AG09309 (cell line): Measurements from ENCODE around the gene MYO1D.
A peak's percentile ranks its signal among the peaks of the same experiment; 100 is the strongest.

Source experiments
- DNase-seq: peaks from one replicate; pipeline ENCODE4 v3.0.0-alpha.2; 2010; ENCODE audit warnings: low read depth
- H3K4me3 ChIP-seq: 2 replicates; pipeline ENCODE4 v1.5.1; 2011; ENCODE audit warnings: mild to moderate bottlenecking, low read depth, low read length, moderate library complexity; ENCODE audit not compliant: control insufficient read depth
- CTCF ChIP-seq: IDR thresholded peaks from 2 replicates; pipeline ENCODE4 v1.5.1; 2011; ENCODE audit warnings: mild to moderate bottlenecking, low read depth, low read length, inconsistent platforms; ENCODE audit not compliant: insufficient read depth, control insufficient read depth; ENCODE audit errors: missing control alignments

The MYO1D gene

GRCh38 chr17:32849879-32850278, 27.0 kb downstream of the MYO1D start:
- peak; percentile 62 for DNase-seq
- no peak for TF ChIP-seq CTCF

DNA sequence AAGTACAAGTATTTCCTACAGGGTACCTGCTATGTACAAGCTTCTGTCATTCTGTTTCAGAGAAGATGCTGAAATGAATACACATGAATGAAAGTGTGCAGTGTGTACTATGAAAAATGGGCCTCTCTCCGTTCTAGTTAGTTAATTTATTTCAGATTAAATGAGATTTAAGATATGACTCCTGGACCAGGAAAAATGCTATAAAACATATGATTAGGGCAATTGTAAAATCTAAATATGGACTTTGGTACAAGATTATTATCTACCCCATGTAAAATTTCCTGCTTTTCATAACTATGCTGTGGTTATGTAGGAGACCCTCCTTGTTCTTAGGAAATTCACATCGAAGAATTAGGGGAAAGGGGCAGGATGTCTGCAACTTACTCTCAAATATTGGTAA, 28.9 kb downstream of the MYO1D start:
- no peak for DNase-seq
- H3K4me3 ChIP-seq = no peak overlapping the region
- no peak for TF ChIP-seq CTCF

More at GRCh38 chr17:32849879-32850278, 27.0 kb downstream of the MYO1D start:
- H3K4me3 ChIP-seq = no peak overlapping the region

GRCh38 chr17:32846143-32846542, 30.8 kb downstream of the MYO1D start:
- H3K4me3 ChIP-seq = no peak overlapping the region
- TF ChIP-seq CTCF = no peak
- DNase-seq = no peak

- H3K4me3 ChIP-seq = no peak overlapping the region
- no peak for TF ChIP-seq CTCF
- DNase-seq = no peak
Observed at GRCh38 chr17:32840241-32840640, 36.7 kb downstream of the MYO1D start.

GRCh38 chr17:32836527-32836926, 40.4 kb downstream of the MYO1D start:
- no peak for TF ChIP-seq CTCF
- DNase-seq = no peak
- H3K4me3 ChIP-seq = no peak overlapping the region

DNA sequence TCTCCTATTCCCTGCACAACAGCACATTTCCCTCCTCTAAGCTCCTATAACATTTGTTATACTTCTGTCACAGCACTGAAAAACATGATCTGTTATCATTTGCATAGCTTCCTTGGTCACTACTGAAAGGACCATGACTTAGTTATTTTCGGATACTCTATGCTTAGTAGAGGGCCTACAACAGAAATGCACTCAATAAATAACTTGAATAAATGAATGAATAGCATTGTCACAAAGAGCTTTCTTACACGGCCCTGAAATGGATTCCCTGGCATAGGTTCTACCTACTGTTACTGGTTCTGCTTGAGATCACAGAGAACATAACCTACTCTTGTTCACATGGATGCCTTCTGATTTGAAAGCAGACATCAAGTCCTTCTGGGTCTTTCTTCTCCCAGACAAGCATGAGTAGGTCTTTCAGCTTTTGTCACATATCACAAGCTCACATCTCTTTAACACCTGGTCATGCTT, 41.6 kb downstream of the MYO1D start:
- no peak overlapping the region for H3K4me3 ChIP-seq
- no peak for DNase-seq
- no peak for TF ChIP-seq CTCF

GRCh38 chr17:32834104-32834503, 42.8 kb downstream of the MYO1D start:
- DNase-seq = no peak
- TF ChIP-seq CTCF = no peak
- no peak overlapping the region for H3K4me3 ChIP-seq
